SU-DHL-6 (cell line): ENCODE results near the gene TMEM38A.

Source experiments
- H2AFZ ChIP-seq: fragments of 200-600 bp; sonication (generic); 2 replicates; pipeline ENCODE4 v1.6.1; 2014; ENCODE audit warnings: low read depth, mild to moderate bottlenecking, moderate library complexity, mixed read lengths, antibody characterized with exemption, low read length; ENCODE audit not compliant: severe bottlenecking
- H3F3A ChIP-seq: fragments of 200-600 bp; shearing (Covaris generic); 2 replicates; pipeline ENCODE4 v1.6.0; 2016; ENCODE audit warnings: antibody characterized with exemption, mild to moderate bottlenecking; ENCODE audit not compliant: insufficient read depth
- H3K27ac ChIP-seq: fragments of 200-600 bp; sonication (generic); 2 replicates; pipeline ENCODE4 v1.5.1; 2016; ENCODE audit warnings: low read depth, mild to moderate bottlenecking, low read length, moderate library complexity, mixed read lengths
- H3K27me3 ChIP-seq: fragments of 200-600 bp; sonication (generic), shearing (Covaris generic); 2 replicates; pipeline ENCODE4 v1.6.0; 2014; ENCODE audit warnings: mild to moderate bottlenecking, low read length
- H3K36me3 ChIP-seq: fragments of 200-600 bp; sonication (generic); 2 replicates; pipeline ENCODE4 v1.6.1; 2014; ENCODE audit warnings: mild to moderate bottlenecking, low read length, mixed read lengths
- H3K4me2 ChIP-seq: fragments of 300-600, 200-600 bp; shearing (Covaris generic), sonication (generic); 2 replicates; pipeline ENCODE4 v1.6.0; 2014; ENCODE audit warnings: low read length, low read depth, mild to moderate bottlenecking; ENCODE audit not compliant: poor library complexity, severe bottlenecking
- H3K4me3 ChIP-seq: fragments of 200-600 bp; sonication (generic); 2 replicates; pipeline ENCODE4 v1.5.1; 2014; ENCODE audit warnings: antibody characterized with exemption, low read length, mild to moderate bottlenecking, mixed read lengths; ENCODE audit not compliant: insufficient read depth, poor library complexity, severe bottlenecking
- H3K79me2 ChIP-seq: fragments of 200-600 bp; sonication (generic); 2 replicates; pipeline ENCODE4 v1.6.1; 2014; ENCODE audit warnings: mild to moderate bottlenecking, low read length, moderate library complexity; ENCODE audit not compliant: insufficient read depth
- H3K9ac ChIP-seq: fragments of 200-600 bp; sonication (generic); 2 replicates; pipeline ENCODE4 v1.7.0; 2014; ENCODE audit warnings: mild to moderate bottlenecking, low read length
- H3K9me2 ChIP-seq: fragments of 200-600 bp; sonication (generic); replicated peaks from 2 replicates; pipeline ENCODE4 v1.6.1; 2014; ENCODE audit warnings: low read length; ENCODE audit not compliant: insufficient read depth
- H3K9me3 ChIP-seq: fragments of 200-600 bp; sonication (generic); 2 replicates; pipeline ENCODE4 v1.6.1; 2014; ENCODE audit warnings: low read length, mixed read lengths; ENCODE audit not compliant: insufficient read depth
- H4K20me1 ChIP-seq: fragments of 200-600 bp; sonication (generic); 2 replicates; pipeline ENCODE4 v1.6.1; 2014; ENCODE audit warnings: low read depth, mild to moderate bottlenecking, antibody characterized with exemption, low read length, moderate library complexity, mixed read lengths
- CTCF ChIP-seq: fragments of 200-600 bp; sonication (generic); IDR thresholded peaks from one replicate; pipeline ENCODE4 v1.5.1; 2017; ENCODE audit warnings: antibody characterized with exemption, mild to moderate bottlenecking, low read length, moderate library complexity; ENCODE audit not compliant: insufficient read depth, poor library complexity, severe bottlenecking
- EZH2phosphoT487 ChIP-seq: fragments of 200-600 bp; sonication (generic), shearing (Covaris generic); conservative IDR thresholded peaks from 2 replicates; pipeline ENCODE4 v1.6.1; 2018; ENCODE audit warnings: mild to moderate bottlenecking, antibody characterized with exemption, low read length, moderate library complexity, mixed read lengths

The TMEM38A gene

GRCh38 chr19:16619457-16619856, 41.5 kb upstream of the TMEM38A start:
- H4K20me1 ChIP-seq = no peaks in the 10 kb centered on the region; the same call in 1 of the 2 replicates
- TF ChIP-seq EZH2phosphoT487 = no peak
- TF ChIP-seq CTCF = no peak
- H3K4me2 ChIP-seq = peak overlapping the region; percentile 36
- H3K27me3 ChIP-seq = no peaks in the 10 kb centered on the region
- no peaks in the 10 kb centered on the region for H3K9me2 ChIP-seq
- peaks cover 100% of the 10 kb centered on the region for H3K79me2 ChIP-seq
- H3K4me3 ChIP-seq = no peak overlapping the region
- 0 out of 2 replicates have a peak, but pooled peaks cover 4% of the 10 kb centered on the region for H3F3A ChIP-seq
- no peaks in the 10 kb centered on the region for H3K36me3 ChIP-seq
- no peak overlapping the region; the same call in 1 of the 2 replicates for H3K9ac ChIP-seq
- H2AFZ ChIP-seq = no peak overlapping the region
- peak overlapping the region; percentile 55; the same call in 1 of the 2 replicates for H3K27ac ChIP-seq
- H3K9me3 ChIP-seq = no peaks in the 10 kb centered on the region

GRCh38 chr19:16620018-16620417, 40.9 kb upstream of the TMEM38A start:
- H3K27me3 ChIP-seq = no peaks in the 10 kb centered on the region
- no peak overlapping the region for H3K9ac ChIP-seq
- H4K20me1 ChIP-seq = no peaks in the 10 kb centered on the region; the same call in 1 of the 2 replicates
- H2AFZ ChIP-seq = no peak overlapping the region
- peak overlapping the region; percentile 36 for H3K4me2 ChIP-seq
- H3F3A ChIP-seq = 0 out of 2 replicates have a peak, but pooled peaks cover 4% of the 10 kb centered on the region
- peaks cover 100% of the 10 kb centered on the region for H3K79me2 ChIP-seq
- H3K36me3 ChIP-seq = no peaks in the 10 kb centered on the region
- no peaks in the 10 kb centered on the region for H3K9me3 ChIP-seq
- no peaks in the 10 kb centered on the region for H3K9me2 ChIP-seq
- H3K27ac ChIP-seq = no peak overlapping the region
- TF ChIP-seq EZH2phosphoT487 (no peak), CTCF (no peak)
- no peak overlapping the region for H3K4me3 ChIP-seq

- H3F3A ChIP-seq = 0 out of 2 replicates have a peak, but pooled peaks cover 4% of the 10 kb centered on the region
- H2AFZ ChIP-seq = no peak overlapping the region
- H4K20me1 ChIP-seq = no peaks in the 10 kb centered on the region; the same call in 1 of the 2 replicates
- H3K36me3 ChIP-seq = no peaks in the 10 kb centered on the region
- no peak overlapping the region for H3K9ac ChIP-seq
- no peaks in the 10 kb centered on the region for H3K9me2 ChIP-seq
- no peak overlapping the region; the same call in 1 of the 2 replicates for H3K27ac ChIP-seq
- no peaks in the 10 kb centered on the region for H3K27me3 ChIP-seq
- no peak overlapping the region for H3K4me3 ChIP-seq
- H3K4me2 ChIP-seq = no peak overlapping the region
- H3K79me2 ChIP-seq = peaks cover 100% of the 10 kb centered on the region
- H3K9me3 ChIP-seq = no peaks in the 10 kb centered on the region
- no peak for TF ChIP-seq EZH2phosphoT487
- no peak for TF ChIP-seq CTCF
Observed at GRCh38 chr19:16620584-16620983, 40.4 kb upstream of the TMEM38A start.
